Endothelial cell of umbilical vein (primary cell): Measurements from ENCODE around the gene NUP205. TPM values are rescaled to one million over a fixed set of nuclear protein-coding genes. Genes with fewer than 3 reads are reported as not detected.

Experiments
- BruUV-seq: library from RNA; stranded (reverse); fragments of 400-500 nt; replicated peaks from 2 replicates; lab custom pipeline; 2021; lab: Mats Ljungman, UMichigan
- CTCF ChIA-PET: fragments of 300-600, 350-600 bp; sonication (Branson Sonifier 250); formaldehyde crosslinking; loops from one replicate; lab custom pipeline; 2021; ENCODE audit warnings: antibody characterized with exemption, inconsistent platforms; lab: Charles Lee
- POLR2A ChIA-PET: fragments of 300-600, 350-600 bp; sonication (Branson Sonifier 250); formaldehyde crosslinking; loops from one replicate; lab custom pipeline; 2021; ENCODE audit warnings: antibody characterized with exemption, inconsistent platforms; lab: Charles Lee
- DNase-seq: peaks from one replicate; pipeline ENCODE4 v3.0.0-alpha.2; 2011; ENCODE audit warnings: low read depth, low spot score
- FAIRE-seq: peaks from 2 replicates; lab custom pipeline; 2011; peaks lifted over from hg19 to GRCh38; lab: Jason Lieb, UNC
- H2AFZ ChIP-seq: 2 replicates; pipeline ENCODE4 v1.6.0; 2012; ENCODE audit warnings: low read depth, low read length, control low read depth, inconsistent platforms
- H3K27ac ChIP-seq: 2 replicates; pipeline ENCODE4 v1.5.1; 2011; ENCODE audit warnings: low read depth, mild to moderate bottlenecking, control low read depth, low read length, moderate library complexity; ENCODE audit not compliant: insufficient read depth
- H3K27me3 ChIP-seq, 2 experiments: 2 replicates each; pipeline versions ENCODE4 v1.6.0 to v1.6.1; 2011; ENCODE audit warnings: low read length in 2 of 2, mixed read lengths in 1 of 2; ENCODE audit not compliant: control insufficient read depth in 2 of 2, insufficient read depth in 2 of 2
- H3K36me3 ChIP-seq, 2 experiments: 2 replicates in 1 of 2; 3 replicates in 1 of 2; pipeline ENCODE4 v1.5.1; 2011; ENCODE audit warnings: low read length in 2 of 2, mild to moderate bottlenecking in 1 of 2, moderate library complexity in 1 of 2; ENCODE audit not compliant: control insufficient read depth in 2 of 2, insufficient read depth in 2 of 2; ENCODE audit errors: extremely low read depth in 1 of 2
- H3K4me1 ChIP-seq: 3 replicates; pipeline ENCODE4 v1.5.1; 2011; ENCODE audit warnings: mild to moderate bottlenecking, low read length; ENCODE audit not compliant: control insufficient read depth, insufficient read depth; ENCODE audit errors: extremely low read depth
- H3K4me2 ChIP-seq: 2 replicates; pipeline ENCODE4 v1.6.1; 2011; ENCODE audit warnings: low read length, control low read depth, mixed read lengths; ENCODE audit not compliant: insufficient read depth
- H3K4me3 ChIP-seq, 3 experiments: fragments of 200-600 bp in 1 of 3; sonication (generic), shearing (Covaris generic) in 1 of 3; replicated peaks in 1 of 3; 2 replicates each; pipeline ENCODE4 v1.5.1; 2011 to 2016; ENCODE audit warnings: control low read depth in 3 of 3, low read length in 3 of 3, mild to moderate bottlenecking in 2 of 3, inconsistent platforms in 1 of 3, low read depth in 1 of 3, moderate library complexity in 1 of 3; ENCODE audit not compliant: insufficient read depth in 1 of 3
- H3K79me2 ChIP-seq: 2 replicates; pipeline ENCODE4 v1.6.0; 2012; ENCODE audit warnings: low read length, inconsistent platforms; ENCODE audit not compliant: control insufficient read depth, insufficient read depth
- H3K9ac ChIP-seq: replicated peaks from 2 replicates; pipeline ENCODE3; 2011; ENCODE audit warnings: low read length, control low read depth; ENCODE audit not compliant: insufficient read depth; ENCODE audit errors: extremely low read depth
- H3K9me1 ChIP-seq: replicated peaks from 3 replicates; pipeline ENCODE4 v1.6.0; 2011; ENCODE audit warnings: mild to moderate bottlenecking, low read length; ENCODE audit not compliant: control insufficient read depth, insufficient read depth; ENCODE audit errors: extremely low read depth
- H3K9me3 ChIP-seq: replicated peaks from 2 replicates; pipeline ENCODE4 v1.5.1; 2012; ENCODE audit warnings: low read length, inconsistent platforms; ENCODE audit not compliant: control insufficient read depth, insufficient read depth
- H4K20me1 ChIP-seq: replicated peaks from 2 replicates; pipeline ENCODE3; 2011; ENCODE audit warnings: mild to moderate bottlenecking, low read length; ENCODE audit not compliant: control insufficient read depth, insufficient read depth; ENCODE audit errors: extremely low read depth
- CTCF ChIP-seq, 2 donors: IDR thresholded peaks; 1 replicate in 1 of 2; 2 replicates in 1 of 2; pipeline ENCODE4 v1.5.1; 2011; ENCODE audit warnings: low read length in 2 of 2, mild to moderate bottlenecking in 2 of 2, moderate library complexity in 2 of 2, control low read depth in 1 of 2, inconsistent platforms in 1 of 2, low read depth in 1 of 2; ENCODE audit not compliant: insufficient read depth in 1 of 2; ENCODE audit errors: extremely low read depth in 1 of 2
- EZH2 ChIP-seq: IDR thresholded peaks from 2 replicates; pipeline ENCODE4 v1.6.1; 2012; ENCODE audit warnings: borderline replicate concordance, low read depth, mild to moderate bottlenecking, moderate library complexity, low read length, inconsistent platforms; ENCODE audit not compliant: severe bottlenecking
- FOS ChIP-seq: IDR thresholded peaks from 2 replicates; pipeline ENCODE4 v1.6.1; 2011; ENCODE audit warnings: mild to moderate bottlenecking, low read length, moderate library complexity, borderline replicate concordance; ENCODE audit not compliant: insufficient read depth
- GATA2 ChIP-seq: IDR thresholded peaks from 2 replicates; pipeline ENCODE4 v1.7.0; 2011; ENCODE audit warnings: low read depth, mild to moderate bottlenecking, moderate library complexity, mixed read lengths, low read length; ENCODE audit not compliant: insufficient read length, insufficient read depth
- JUN ChIP-seq: IDR thresholded peaks from 2 replicates; pipeline ENCODE4 v1.6.1; 2011; ENCODE audit warnings: borderline replicate concordance, low read depth; ENCODE audit not compliant: insufficient read length, insufficient read depth
- MAX ChIP-seq: IDR thresholded peaks from 2 replicates; pipeline ENCODE4 v1.6.1; 2011; ENCODE audit not compliant: insufficient read depth, insufficient read length
- MYC ChIP-seq: IDR thresholded peaks from one replicate; pipeline ENCODE4 v1.6.1; 2011; ENCODE audit warnings: mild to moderate bottlenecking, low read depth, low read length
- POLR2A ChIP-seq: IDR thresholded peaks from 2 replicates; pipeline ENCODE4 v1.6.1; 2012; ENCODE audit warnings: low read depth, mild to moderate bottlenecking, control low read depth, low read length
- POLR2AphosphoS5 ChIP-seq: IDR thresholded peaks from 2 replicates; pipeline ENCODE4 v1.6.1; 2012; ENCODE audit warnings: low read depth, mild to moderate bottlenecking, control low read depth, low read length, moderate library complexity; ENCODE audit not compliant: insufficient read depth
- dilution Hi-C: fragments of 300-500 bp; cut with MboI; formaldehyde crosslinking; loops from one replicate; pipeline ENCODE4 v1.15.0; 2019; ENCODE audit warnings: low sequenced_read_pairs; ENCODE audit not compliant: extremely low pct_ligation_motif_present
- intact Hi-C: fragments of 100-400 bp; cut with micrococcal nuclease; formaldehyde crosslinking; loops from one replicate; pipeline ENCODE4 v1.10.0; 2022
- polyA plus RNA-seq, 4 experiments: library from polyadenylated mRNA; depleted of rRNA in 3 of 4; stranded (reverse) in 3 of 4; unstranded in 1 of 4; fragments of >200 nt; gene quantifications; 2 replicates each; pipeline versions ENCODE4 v1.2.1 to v1.2.3, GENCODE V29; 2011 to 2012; ENCODE audit warnings: missing spikeins in 1 of 4
- total RNA-seq: library from RNA; stranded (reverse); gene quantifications from 2 replicates; pipeline ENCODE4 v1.2.3, GENCODE V29; 2021

Gene NUP205
- total and polyA plus RNA-seq, 2 donors (not counting 3 experiments of a cell fraction or from before 2014, with no cell fraction given): 48.8 to 81.3 TPM

GRCh38 chr7:135658564-135658963 lies 100.8 kb downstream of the NUP205 start:
- Histone ChIP-seq H3K9me3 (no peaks in the 10 kb centered on the region), H2AFZ (no peak overlapping the region), H3K4me1 (peaks cover 28% of the 10 kb centered on the region), H3K9me1 (no peaks in the 10 kb centered on the region), H3K79me2 (peaks cover 6% of the 10 kb centered on the region), H3K27me3 (no peaks in the 10 kb centered on the region), H3K4me2 (no peak overlapping the region), H4K20me1 (no peaks in the 10 kb centered on the region), H3K4me3 (no peak overlapping the region), H3K36me3 (no peaks in the 10 kb centered on the region), H3K27ac (no peak overlapping the region), H3K9ac (no peak overlapping the region)
- DNase-seq (no peak), FAIRE-seq (no peak)
- ChIA-PET CTCF (interaction anchor here (1.1 to 3.7 kb wide), 2 partner anchors 13 to 38 kb away, joined by 4 to 28 read pairs; no protein-coding TSS in a partner anchor), POLR2A (no interaction called here)
- intact Hi-C loops: no loop called here
- dilution Hi-C loops: no loop called here
- TF ChIP-seq POLR2A: no peak
- no peak for TF ChIP-seq POLR2AphosphoS5
- TF ChIP-seq MYC: no peak
- TF ChIP-seq JUN: no peak
- no peak for TF ChIP-seq MAX
- no peak for TF ChIP-seq GATA2
- no peak for TF ChIP-seq FOS
- TF ChIP-seq CTCF (IDR thresholded peaks at IDR 0.05; ENCODE audit: extremely low read depth in 1 of 2, insufficient read depth in 1 of 2, low read depth in 1 of 2, low read length in 2 of 2): no peak
- TF ChIP-seq EZH2: no peak
- BruUV-seq: no TSS peak
